Upper lobe of left lung (tissue), 6 donors: Measurements from ENCODE around the gene CFAP58. TPM values are rescaled to one million over a fixed set of nuclear protein-coding genes. Genes with fewer than 3 reads are reported as not detected.

Experiments used
- ATAC-seq, 2 donors: fragments of 200-7000 bp; cut with Tn5 transposase; one replicate each; pipeline ENCODE4 v1.9.1; 2022; ENCODE audit warnings: mild to moderate bottlenecking in 2 of 2, moderate library complexity in 2 of 2; ENCODE audit not compliant: low FRiP score in 2 of 2
- DNase-seq, 2 donors: peaks; one replicate each; pipeline ENCODE4 v3.0.0-alpha.2; 2019 to 2020
- H3K27ac ChIP-seq, 4 donors: fragments of 200-600 bp; sonication (generic); one replicate each; pipeline ENCODE4 v1.5.1; 2016 to 2019
- H3K27me3 ChIP-seq, 4 donors: fragments of 200-600 bp; sonication (generic); one replicate each; pipeline ENCODE4 v1.5.1; 2017 to 2019
- H3K36me3 ChIP-seq, 4 donors: fragments of 200-600 bp; sonication (generic); one replicate each; pipeline ENCODE4 v1.5.1; 2016 to 2019
- H3K4me1 ChIP-seq, 4 donors: fragments of 200-600 bp; sonication (generic); one replicate each; pipeline ENCODE4 v1.5.1; 2018 to 2019
- H3K4me3 ChIP-seq, 4 donors: fragments of 200-600 bp; sonication (generic); one replicate each; pipeline ENCODE4 v1.5.1; 2017 to 2019; ENCODE audit warnings: mild to moderate bottlenecking in 2 of 4, moderate library complexity in 1 of 4
- H3K9me3 ChIP-seq, 4 donors: fragments of 200-600 bp; sonication (generic); one replicate each; pipeline ENCODE4 v1.5.1; 2018 to 2019
- CTCF ChIP-seq, 6 experiments: fragments of 450-650 bp in 4 of 6; fragments of 200-600 bp in 2 of 6; sonication (generic) in 2 of 6; IDR thresholded peaks; one replicate each; pipeline ENCODE4 v1.5.1; 2016 to 2019; ENCODE audit warnings: antibody characterized with exemption in 6 of 6
- EP300 ChIP-seq, 4 donors: sonication (generic); formaldehyde crosslinking; IDR thresholded peaks; one replicate each; pipeline ENCODE4 v1.5.1; 2017; ENCODE audit warnings: antibody characterized with exemption in 4 of 4, control low read depth in 2 of 4
- POLR2A ChIP-seq, 4 donors: fragments of 450-650 bp; IDR thresholded peaks; one replicate each; pipeline ENCODE4 v1.5.1; 2016 to 2017; ENCODE audit warnings: antibody characterized with exemption in 4 of 4, mild to moderate bottlenecking in 2 of 4
- POLR2AphosphoS5 ChIP-seq, 2 donors: sonication (generic); formaldehyde crosslinking; IDR thresholded peaks; one replicate each; pipeline ENCODE4 v1.5.1; 2017; ENCODE audit warnings: antibody characterized with exemption in 2 of 2
- WGBS, 2 donors: methylation state at CpG; one replicate each; pipeline ENCODE4 v1.1.5; 2017 to 2018; 5-methylcytosine and 5-hydroxymethylcytosine counted together
- total RNA-seq, 6 donors: library from RNA; depleted of rRNA in 4 of 6; stranded (reverse); fragments of >200 nt in 4 of 6; gene quantifications; one replicate each; pipeline versions ENCODE4 v1.1.0 to v1.2.1, GENCODE V29; 2016 to 2021
- donor health status: DM: no; HTN: no; CAD: no; lungs with moderate emphysema.
- donor health status: DM: no; HTN: yes; CAD: no; lungs with severe emphysema.

Gene CFAP58
- total RNA-seq, 6 donors from 2014 or later: 0.14 to 11.0 (median 1.0) TPM

GRCh38 chr10:104403636-104404035 lies 50.0 kb downstream of the CFAP58 start:
- TF ChIP-seq POLR2A (IDR thresholded peaks at IDR 0.05): no peak
- no peak for TF ChIP-seq POLR2AphosphoS5 (IDR thresholded peaks at IDR 0.05)
- no peak for TF ChIP-seq CTCF (IDR thresholded peaks at IDR 0.05)
- TF ChIP-seq EP300 (IDR thresholded peaks at IDR 0.05): no peak
- ATAC-seq (no peak), DNase-seq (no peak)
- H3K4me1 ChIP-seq: no peaks in the 10 kb centered on the region
- H3K9me3 ChIP-seq: no peaks in the 10 kb centered on the region
- H3K27ac ChIP-seq: no peak overlapping the region
- no peak overlapping the region for H3K4me3 ChIP-seq
- H3K36me3 ChIP-seq: no peaks in the 10 kb centered on the region
- H3K27me3 ChIP-seq: no peaks in the 10 kb centered on the region
- WGBS, 2 donors: 71 to 77% methylated on average over 8 of the region's 8 CpGs

GRCh38 chr10:104406715-104407650 lies 53.4 kb downstream of the CFAP58 start:
- peak in 1 of 2 donors; percentile 45 for ATAC-seq
- no peaks in the 10 kb centered on the region for H3K4me1 ChIP-seq
- no peak for DNase-seq
- H3K27ac ChIP-seq: no peak overlapping the region
- no peaks in the 10 kb centered on the region for H3K36me3 ChIP-seq
- TF ChIP-seq POLR2AphosphoS5 (IDR thresholded peaks at IDR 0.05): no peak
- peak in 4 of 6 experiments; percentile 17 to 46 (median 32) for TF ChIP-seq CTCF (IDR thresholded peaks at IDR 0.05)
- TF ChIP-seq POLR2A (IDR thresholded peaks at IDR 0.05): no peak
- no peak for TF ChIP-seq EP300 (IDR thresholded peaks at IDR 0.05)
- H3K4me3 ChIP-seq: no peak overlapping the region
- WGBS, 2 donors: 30 to 46% methylated on average over 7 of the region's 7 CpGs
- no peaks in the 10 kb centered on the region for H3K27me3 ChIP-seq
- no peaks in the 10 kb centered on the region for H3K9me3 ChIP-seq

- DNase-seq: no peak
- no peak for TF ChIP-seq CTCF (IDR thresholded peaks at IDR 0.05)
- TF ChIP-seq POLR2A (IDR thresholded peaks at IDR 0.05): no peak
- TF ChIP-seq EP300 (IDR thresholded peaks at IDR 0.05): no peak
- no peak for TF ChIP-seq POLR2AphosphoS5 (IDR thresholded peaks at IDR 0.05)
- Histone ChIP-seq H3K9me3 (no peaks in the 10 kb centered on the region), H3K36me3 (no peaks in the 10 kb centered on the region), H3K4me1 (no peaks in the 10 kb centered on the region), H3K27me3 (no peaks in the 10 kb centered on the region), H3K4me3 (no peak overlapping the region), H3K27ac (no peak overlapping the region)
- WGBS, 2 donors: 90 to 95% methylated on average over 1 of the region's 1 CpG
- no peak for ATAC-seq
These were observed 59.9 kb downstream of the CFAP58 start for GRCh38 chr10:104413528-104413927.

- Histone ChIP-seq H3K4me1 (no peaks in the 10 kb centered on the region), H3K4me3 (no peak overlapping the region), H3K27me3 (no peaks in the 10 kb centered on the region), H3K9me3 (no peaks in the 10 kb centered on the region), H3K36me3 (no peaks in the 10 kb centered on the region), H3K27ac (no peak overlapping the region)
- ATAC-seq: no peak
- DNase-seq: no peak
- TF ChIP-seq EP300 (IDR thresholded peaks at IDR 0.05) (no peak), CTCF (IDR thresholded peaks at IDR 0.05) (no peak), POLR2AphosphoS5 (IDR thresholded peaks at IDR 0.05) (no peak), POLR2A (IDR thresholded peaks at IDR 0.05) (no peak)
- 85 to 90% methylated on average over 7 of the region's 7 CpGs for WGBS, 2 donors
These were observed 62.0 kb downstream of the CFAP58 start for GRCh38 chr10:104415526-104416165.
